MCF 10A (cell line): ENCODE results near the gene LPP. TPM values are rescaled to one million over a fixed set of nuclear protein-coding genes. Genes with fewer than 3 reads are reported as not detected.

Experiments used
- BruUV-seq: library from RNA; stranded (reverse); fragments of 400-500 nt; replicated peaks from 2 replicates; lab custom pipeline; 2021; lab: Mats Ljungman, UMichigan
- CTCF ChIA-PET: fragments of 300-600 bp; sonication (Branson Sonifier 250); formaldehyde crosslinking; extraction: SDS; loops from one replicate; lab custom pipeline; 2021; ENCODE audit warnings: antibody characterized with exemption, inconsistent platforms; lab: Yijun Ruan, JAX
- POLR2A ChIA-PET: fragments of 300-600, 350-650 bp; sonication (Branson Sonifier 250); formaldehyde crosslinking; extraction: SDS; loops from one replicate; lab custom pipeline; 2020; ENCODE audit warnings: antibody characterized with exemption, inconsistent platforms; lab: Yijun Ruan, JAX
- DNase-seq: peaks from one replicate; pipeline ENCODE4 v3.0.0-alpha.2; 2018; ENCODE audit not compliant: unreplicated experiment
- H3K27ac Mint-ChIP-seq: one replicate; pipeline ENCODE4 v1.8.0; 2022; ENCODE audit warnings: mild to moderate bottlenecking, low read depth, mixed read lengths; ENCODE audit not compliant: unreplicated experiment
- H3K27me3 Mint-ChIP-seq: one replicate; pipeline ENCODE4 v1.8.0; 2022; ENCODE audit warnings: mixed read lengths; ENCODE audit not compliant: insufficient read depth, unreplicated experiment
- H3K36me3 Mint-ChIP-seq: one replicate; pipeline ENCODE4 v1.8.0; 2022; ENCODE audit warnings: mild to moderate bottlenecking, moderate library complexity, mixed read lengths; ENCODE audit not compliant: insufficient read depth, unreplicated experiment
- H3K4me1 Mint-ChIP-seq: one replicate; pipeline ENCODE4 v1.8.0; 2022; ENCODE audit warnings: mixed read lengths; ENCODE audit not compliant: insufficient read depth, unreplicated experiment
- H3K4me3 Mint-ChIP-seq: one replicate; pipeline ENCODE4 v1.8.0; 2022; ENCODE audit warnings: mild to moderate bottlenecking, moderate library complexity, mixed read lengths; ENCODE audit not compliant: unreplicated experiment
- H3K9me3 Mint-ChIP-seq: one replicate; pipeline ENCODE4 v1.8.0; 2022; ENCODE audit warnings: mixed read lengths; ENCODE audit not compliant: unreplicated experiment
- intact Hi-C: fragments of 100-400 bp; cut with micrococcal nuclease; formaldehyde crosslinking; loops from 2 replicates; pipeline ENCODE4 v1.14.1; 2022
- total RNA-seq: library from RNA; stranded (reverse); gene quantifications from 2 replicates; pipeline ENCODE4 v1.2.3, GENCODE V29; 2022
- TF ChIP-seq, protein P1 (sequence below): fragments of 200-600 bp; IDR thresholded peaks from one replicate; pipeline ENCODE4 v1.8.0; 2022; ENCODE audit warnings: antibody characterized with exemption, mild to moderate bottlenecking; ENCODE audit not compliant: unreplicated experiment

Gene LPP
- total RNA-seq, 1 experiment from 2014 or later, result 117 TPM

DNA sequence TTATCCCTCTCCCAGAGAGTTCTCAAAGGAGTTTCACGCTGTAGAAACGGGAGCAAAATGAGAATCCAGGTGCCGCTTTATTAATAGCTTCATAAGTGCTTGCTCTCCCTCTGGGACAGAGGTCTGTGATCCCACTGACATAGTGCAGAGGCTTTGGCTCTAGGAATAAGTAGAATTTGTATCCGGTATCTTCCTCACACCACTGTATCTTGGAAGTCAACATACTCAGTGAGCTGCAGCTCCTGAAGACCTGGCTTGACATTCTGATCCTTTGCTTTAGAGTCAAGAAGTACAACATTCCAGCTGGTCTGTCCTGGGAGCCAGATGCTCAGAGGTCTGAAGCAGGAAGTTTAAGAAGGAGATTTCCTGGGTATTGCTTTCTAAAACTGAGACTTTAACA, 323.0 kb downstream of the LPP start:
- BruUV-seq, result no TSS peak
- TF ChIP-seq, protein P1, sequence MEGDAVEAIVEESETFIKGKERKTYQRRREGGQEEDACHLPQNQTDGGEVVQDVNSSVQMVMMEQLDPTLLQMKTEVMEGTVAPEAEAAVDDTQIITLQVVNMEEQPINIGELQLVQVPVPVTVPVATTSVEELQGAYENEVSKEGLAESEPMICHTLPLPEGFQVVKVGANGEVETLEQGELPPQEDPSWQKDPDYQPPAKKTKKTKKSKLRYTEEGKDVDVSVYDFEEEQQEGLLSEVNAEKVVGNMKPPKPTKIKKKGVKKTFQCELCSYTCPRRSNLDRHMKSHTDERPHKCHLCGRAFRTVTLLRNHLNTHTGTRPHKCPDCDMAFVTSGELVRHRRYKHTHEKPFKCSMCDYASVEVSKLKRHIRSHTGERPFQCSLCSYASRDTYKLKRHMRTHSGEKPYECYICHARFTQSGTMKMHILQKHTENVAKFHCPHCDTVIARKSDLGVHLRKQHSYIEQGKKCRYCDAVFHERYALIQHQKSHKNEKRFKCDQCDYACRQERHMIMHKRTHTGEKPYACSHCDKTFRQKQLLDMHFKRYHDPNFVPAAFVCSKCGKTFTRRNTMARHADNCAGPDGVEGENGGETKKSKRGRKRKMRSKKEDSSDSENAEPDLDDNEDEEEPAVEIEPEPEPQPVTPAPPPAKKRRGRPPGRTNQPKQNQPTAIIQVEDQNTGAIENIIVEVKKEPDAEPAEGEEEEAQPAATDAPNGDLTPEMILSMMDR, result no peak
- Mint-ChIP-seq H3K27me3 (no peaks in the 10 kb centered on the region), H3K27ac (no peak overlapping the region), H3K36me3 (no peaks in the 10 kb centered on the region), H3K4me1 (peaks cover 5% of the 10 kb centered on the region), H3K4me3 (no peak overlapping the region), H3K9me3 (no peaks in the 10 kb centered on the region)
- intact Hi-C loops, result no loop called here
- DNase-seq, result no peak
- ChIA-PET CTCF (interaction anchor here (0.6 kb wide), 1 partner anchor 131 kb away, joined by 5 read pairs; no protein-coding TSS in a partner anchor), POLR2A (no interaction called here)

- ChIA-PET CTCF (no interaction called here), POLR2A (interaction anchor here (0.6 to 1.5 kb wide), 2 partner anchors 9 to 27 kb away, joined by 3 read pairs; no protein-coding TSS in a partner anchor)
- TF ChIP-seq, protein P1, result no peak
- no TSS peak for BruUV-seq
- intact Hi-C loops, result no loop called here
- Mint-ChIP-seq H3K36me3 (peaks cover 2% of the 10 kb centered on the region), H3K27ac (no peak overlapping the region), H3K27me3 (no peaks in the 10 kb centered on the region), H3K4me1 (peaks cover 5% of the 10 kb centered on the region), H3K9me3 (no peaks in the 10 kb centered on the region), H3K4me3 (no peak overlapping the region)
- DNase-seq, result no peak
Measured at GRCh38 chr3:188480011-188480410, 326.1 kb downstream of the LPP start.

DNA sequence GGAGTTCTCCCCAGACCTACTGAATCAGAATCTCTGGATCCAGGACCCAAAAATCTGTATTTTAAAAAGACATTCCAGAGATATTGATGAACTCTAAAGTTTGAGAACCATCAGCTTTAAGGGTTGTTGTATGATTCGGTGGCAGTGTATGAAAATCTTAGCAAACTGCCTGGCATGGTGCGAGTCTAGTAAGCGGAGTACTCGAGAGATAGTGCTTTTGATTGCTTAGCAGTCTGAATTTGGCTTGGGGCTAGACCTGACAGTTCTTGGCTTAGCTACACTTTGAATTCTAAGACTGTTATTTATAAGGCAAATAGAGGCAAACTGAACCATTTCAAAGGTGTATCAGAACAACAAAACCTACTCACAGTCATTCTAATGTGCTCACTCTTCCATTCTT, 329.0 kb downstream of the LPP start:
- no peak overlapping the region for H3K4me3 Mint-ChIP-seq
- H3K36me3 Mint-ChIP-seq, result peaks cover 18% of the 10 kb centered on the region
- CTCF ChIA-PET, result no interaction called here
- TF ChIP-seq, protein P1, result no peak
- H3K9me3 Mint-ChIP-seq, result no peaks in the 10 kb centered on the region
- H3K27me3 Mint-ChIP-seq, result no peaks in the 10 kb centered on the region
- no peak for DNase-seq
- intact Hi-C loops, result no loop called here
- peaks cover 11% of the 10 kb centered on the region for H3K4me1 Mint-ChIP-seq
- no peak overlapping the region for H3K27ac Mint-ChIP-seq
- no TSS peak for BruUV-seq
- POLR2A ChIA-PET, result no interaction called here

GRCh38 chr3:188486126-188486525, 332.2 kb downstream of the LPP start:
- Mint-ChIP-seq H3K4me3 (no peak overlapping the region), H3K9me3 (no peaks in the 10 kb centered on the region), H3K4me1 (peaks cover 15% of the 10 kb centered on the region), H3K27me3 (no peaks in the 10 kb centered on the region), H3K27ac (no peak overlapping the region), H3K36me3 (peaks cover 18% of the 10 kb centered on the region)
- CTCF ChIA-PET, result interaction anchor here (0.6 kb wide), 1 partner anchor 748 kb away, joined by 3 read pairs; no protein-coding TSS in a partner anchor
- POLR2A ChIA-PET, result interaction anchor here (0.6 kb wide), 2 partner anchors 10 to 77 kb away, joined by 3 read pairs; no protein-coding TSS in a partner anchor
- no TSS peak for BruUV-seq
- TF ChIP-seq, protein P1, result no peak
- intact Hi-C loops, result no loop called here
- DNase-seq, result no peak
